GM12873 (cell line): Measurements from ENCODE around the gene ALG12.

ENCODE experiments used
- TF ChIP-seq, protein P1 (sequence below): IDR thresholded peaks from 2 replicates; pipeline ENCODE4 v1.5.1; 2012; ENCODE audit warnings: low read depth, mild to moderate bottlenecking, moderate library complexity, low read length, control low read depth; ENCODE audit not compliant: insufficient read depth; ENCODE audit errors: missing control alignments

ALG12 gene

DNA sequence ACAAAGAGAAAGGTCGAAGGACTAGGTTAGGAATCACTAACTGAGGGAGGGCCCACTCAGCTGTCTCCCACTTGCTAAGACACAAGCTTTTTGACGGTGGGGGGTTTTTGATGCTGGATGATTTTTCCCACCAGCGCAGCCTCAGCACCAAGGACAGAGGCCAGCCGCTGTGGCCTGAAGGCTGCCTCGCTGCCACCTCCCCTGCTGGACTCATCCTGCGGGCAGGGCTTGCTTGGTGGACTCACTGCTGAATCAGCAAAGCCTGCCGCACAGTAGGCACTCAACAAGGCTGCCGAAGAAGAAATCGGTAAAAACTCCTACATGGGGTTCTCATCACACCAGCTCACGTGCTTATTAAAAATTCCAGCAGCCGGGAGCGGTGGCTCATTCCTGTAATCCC lies 2.6 kb downstream of the ALG12 start:
- TF ChIP-seq, protein P1, sequence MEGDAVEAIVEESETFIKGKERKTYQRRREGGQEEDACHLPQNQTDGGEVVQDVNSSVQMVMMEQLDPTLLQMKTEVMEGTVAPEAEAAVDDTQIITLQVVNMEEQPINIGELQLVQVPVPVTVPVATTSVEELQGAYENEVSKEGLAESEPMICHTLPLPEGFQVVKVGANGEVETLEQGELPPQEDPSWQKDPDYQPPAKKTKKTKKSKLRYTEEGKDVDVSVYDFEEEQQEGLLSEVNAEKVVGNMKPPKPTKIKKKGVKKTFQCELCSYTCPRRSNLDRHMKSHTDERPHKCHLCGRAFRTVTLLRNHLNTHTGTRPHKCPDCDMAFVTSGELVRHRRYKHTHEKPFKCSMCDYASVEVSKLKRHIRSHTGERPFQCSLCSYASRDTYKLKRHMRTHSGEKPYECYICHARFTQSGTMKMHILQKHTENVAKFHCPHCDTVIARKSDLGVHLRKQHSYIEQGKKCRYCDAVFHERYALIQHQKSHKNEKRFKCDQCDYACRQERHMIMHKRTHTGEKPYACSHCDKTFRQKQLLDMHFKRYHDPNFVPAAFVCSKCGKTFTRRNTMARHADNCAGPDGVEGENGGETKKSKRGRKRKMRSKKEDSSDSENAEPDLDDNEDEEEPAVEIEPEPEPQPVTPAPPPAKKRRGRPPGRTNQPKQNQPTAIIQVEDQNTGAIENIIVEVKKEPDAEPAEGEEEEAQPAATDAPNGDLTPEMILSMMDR = no peak

DNA sequence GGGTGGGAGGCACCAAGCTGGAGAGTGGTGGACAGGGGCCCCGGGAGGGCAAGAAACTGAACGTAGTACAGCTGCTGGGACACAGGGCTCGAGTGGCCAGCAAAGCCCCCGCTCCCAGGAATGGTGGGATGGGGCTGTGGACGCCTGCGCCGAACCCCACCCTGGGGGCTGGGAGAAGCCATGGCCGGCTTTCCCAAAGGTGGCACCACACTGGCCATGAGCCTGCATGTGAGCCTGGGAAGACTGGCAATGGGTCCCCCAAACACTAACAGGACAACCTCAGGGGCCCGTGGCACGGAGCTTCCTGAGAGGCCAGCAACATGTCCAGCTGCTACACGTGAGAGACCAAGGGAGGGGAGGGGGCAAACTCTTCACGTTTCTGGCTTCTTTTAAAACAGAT lies 4.0 kb downstream of the ALG12 start:
- TF ChIP-seq, protein P1 = no peak

DNA sequence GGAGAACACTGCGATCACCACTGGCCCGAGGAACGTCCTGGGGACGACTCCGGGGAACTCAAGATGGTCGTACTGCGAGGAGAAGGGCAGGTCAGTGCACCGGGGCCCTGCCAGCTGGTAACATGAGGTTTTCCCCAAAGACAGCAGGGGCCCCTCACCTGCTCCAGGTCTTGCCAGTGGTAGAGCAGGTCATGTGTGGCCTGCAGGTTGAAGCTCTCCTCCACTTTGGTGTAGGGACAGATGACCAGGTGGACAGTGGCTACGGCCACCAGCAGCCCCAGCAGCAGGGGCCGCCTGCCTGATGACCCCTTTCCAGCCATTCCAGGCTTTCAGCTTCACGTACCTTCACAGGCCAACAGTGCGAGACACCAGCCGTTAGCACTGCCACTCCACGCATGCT lies 4.8 kb downstream of the ALG12 start:
- TF ChIP-seq, protein P1 = no peak

DNA sequence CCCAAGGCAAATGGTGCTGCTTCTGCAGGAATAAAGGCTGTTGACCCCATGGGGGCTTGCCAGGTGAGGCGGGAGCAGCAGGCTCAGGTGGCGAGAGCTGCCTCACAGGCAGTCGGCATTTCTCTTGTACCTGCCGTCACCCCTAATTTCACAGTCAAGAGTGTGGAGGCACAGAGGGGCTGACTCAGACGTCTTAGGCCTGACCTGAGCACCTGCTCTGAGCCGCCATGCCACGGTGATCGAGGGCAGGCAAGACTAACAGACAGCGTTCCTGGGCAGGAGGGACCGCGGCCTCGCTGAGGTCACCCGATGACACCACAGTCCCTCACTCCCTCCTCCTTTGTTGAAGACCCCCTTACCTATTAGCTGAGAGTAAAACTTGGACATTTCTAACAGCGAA lies 5.2 kb downstream of the ALG12 start:
- TF ChIP-seq, protein P1 = no peak

DNA sequence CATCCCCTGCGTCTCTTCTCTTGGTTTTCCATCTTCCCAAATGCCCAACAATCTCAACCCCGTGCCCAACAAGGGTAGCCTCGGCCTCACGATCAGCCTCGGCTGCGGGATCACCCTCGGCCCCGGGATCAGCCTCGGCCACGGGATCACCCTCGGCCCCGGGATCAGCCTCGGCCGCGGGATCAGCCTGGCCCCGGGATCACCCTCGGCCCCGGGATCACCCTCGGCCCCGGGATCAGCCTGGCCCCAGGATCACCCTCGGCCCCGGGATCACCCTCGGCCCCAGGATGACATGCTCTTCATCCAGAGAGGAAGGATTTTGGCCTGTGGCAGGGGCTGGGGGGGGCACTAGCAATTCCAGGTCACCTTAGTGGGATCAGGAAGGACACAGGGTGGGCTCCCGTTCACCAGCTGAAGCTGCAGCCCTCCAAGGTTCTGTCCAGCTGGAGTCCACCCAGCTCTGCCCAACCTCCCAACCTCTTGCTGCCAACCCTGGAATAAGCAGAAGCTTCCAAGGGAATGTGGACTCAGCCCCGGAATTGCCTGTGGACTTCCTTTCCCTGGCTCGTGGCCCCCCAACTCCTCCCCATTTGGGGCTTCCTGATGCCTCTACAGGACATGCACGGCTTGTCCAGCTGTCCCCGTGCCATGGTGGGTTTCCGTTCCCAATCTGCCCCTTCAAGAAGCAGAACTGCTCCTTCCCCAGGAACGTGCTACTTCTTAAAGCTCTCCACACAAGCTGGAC lies 6.2 kb downstream of the ALG12 start:
- TF ChIP-seq, protein P1 = no peak

DNA sequence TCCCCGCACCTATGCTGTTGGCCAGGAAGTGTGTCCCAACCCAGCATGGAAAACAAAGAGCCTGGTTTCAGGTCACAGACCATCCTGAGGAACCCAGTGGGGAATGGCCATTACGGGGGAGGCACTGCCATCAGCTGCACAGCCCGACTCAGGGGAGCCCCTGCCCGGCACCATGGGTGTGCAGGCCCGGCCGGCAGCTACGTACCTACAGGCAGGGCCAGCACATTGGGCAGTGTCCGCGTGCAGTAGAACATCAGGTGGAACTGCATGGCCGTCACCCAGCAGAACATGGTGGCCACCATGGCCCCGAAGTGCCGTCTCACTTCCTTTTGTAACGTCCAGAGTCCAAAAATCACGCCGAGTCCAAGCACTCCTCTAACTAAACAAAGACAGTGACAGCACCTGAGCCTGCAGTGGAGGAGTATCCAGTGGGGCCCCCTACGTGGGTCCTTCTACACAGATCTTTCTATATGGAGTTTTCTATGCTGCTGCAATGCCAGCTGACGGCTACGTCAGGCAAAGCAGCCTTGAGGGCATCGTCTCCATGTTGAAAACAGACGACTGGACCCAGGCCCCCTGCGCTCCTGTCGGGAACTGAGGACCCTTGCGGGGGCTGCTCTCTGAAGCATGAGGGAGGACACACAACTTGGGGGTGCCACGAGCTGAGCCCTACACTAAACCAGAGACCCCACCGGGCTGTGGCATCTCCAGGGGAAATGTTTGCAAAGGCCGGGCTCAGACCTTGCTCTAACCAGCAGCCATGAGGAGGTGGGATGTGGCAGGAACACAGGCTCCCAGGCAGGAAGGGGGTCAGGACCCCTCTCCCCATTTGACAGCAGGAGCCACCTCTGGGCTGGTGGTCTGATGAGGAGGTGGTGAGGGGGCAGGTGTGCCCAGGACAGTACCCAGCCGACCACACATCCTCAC lies 7.7 kb downstream of the ALG12 start:
- TF ChIP-seq, protein P1 = no peak
